Gastroesophageal sphincter (tissue), 4 donors: ENCODE measurements around the gene P2RY2. TPM values are rescaled to one million over a fixed set of nuclear protein-coding genes. Genes with fewer than 3 reads are reported as not detected.

ENCODE experiments used
- ATAC-seq: fragments of 150-250 bp; one replicate; pipeline ENCODE4 v1.9.1; 2016; ENCODE audit warnings: mild to moderate bottlenecking, moderate library complexity
- H3K27ac ChIP-seq, 4 donors: fragments of 200-600 bp; sonication (generic) in 3 of 4; 1 replicate in 3 of 4; 2 replicates in 1 of 4; pipeline ENCODE4 v1.5.1; 2016 to 2019
- H3K27me3 ChIP-seq: fragments of 200-600 bp; sonication (generic); one replicate; pipeline ENCODE4 v1.5.1; 2019
- H3K36me3 ChIP-seq, 2 donors: fragments of 200-600 bp; sonication (generic); one replicate each; pipeline ENCODE4 v1.5.1; 2019; ENCODE audit warnings: control low read depth in 1 of 2
- H3K4me1 ChIP-seq, 3 donors: fragments of 200-600 bp; sonication (generic); 1 replicate in 2 of 3; 2 replicates in 1 of 3; pipeline ENCODE4 v1.5.1; 2016 to 2019; ENCODE audit warnings: control low read depth in 2 of 3
- H3K4me3 ChIP-seq, 2 donors: fragments of 200-600 bp; sonication (generic); one replicate each; pipeline ENCODE4 v1.5.1; 2019; ENCODE audit warnings: mild to moderate bottlenecking in 1 of 2, moderate library complexity in 1 of 2
- H3K9me3 ChIP-seq, 3 donors: fragments of 200-600 bp; sonication (generic); one replicate each; pipeline ENCODE4 v1.5.1; 2017 to 2019; ENCODE audit warnings: control low read depth in 2 of 3
- EP300 ChIP-seq: sonication (generic); formaldehyde crosslinking; IDR thresholded peaks from one replicate; pipeline ENCODE4 v1.6.1; 2017; ENCODE audit warnings: antibody characterized with exemption, mild to moderate bottlenecking
- POLR2A ChIP-seq, 2 donors: fragments of 450-650 bp; IDR thresholded peaks; one replicate each; pipeline ENCODE4 v1.6.1; 2017; ENCODE audit warnings: antibody characterized with exemption in 2 of 2, mild to moderate bottlenecking in 2 of 2, moderate library complexity in 1 of 2
- POLR2AphosphoS5 ChIP-seq: sonication (generic); formaldehyde crosslinking; IDR thresholded peaks from one replicate; pipeline ENCODE4 v1.6.1; 2017; ENCODE audit warnings: antibody characterized with exemption
- WGBS, 2 donors: methylation state at CpG; one replicate each; pipeline ENCODE4 v1.1.5; 2018; ENCODE audit warnings: low coverage in 1 of 2; 5-methylcytosine and 5-hydroxymethylcytosine counted together
- total RNA-seq, 4 donors: library from RNA; depleted of rRNA; stranded (reverse); fragments of >200 nt; gene quantifications; one replicate each; pipeline ENCODE4 v1.1.0, GENCODE V29; 2016
- TF ChIP-seq, protein P1 (sequence below), 4 experiments: fragments of 200-600 bp in 2 of 4; fragments of 450-650 bp in 2 of 4; sonication (generic) in 1 of 4; IDR thresholded peaks; one replicate each; pipeline ENCODE4 v1.5.1; 2017 to 2019; ENCODE audit warnings: antibody characterized with exemption in 4 of 4, mild to moderate bottlenecking in 2 of 4, moderate library complexity in 2 of 4

The P2RY2 gene
- total RNA-seq, 4 donors from 2014 or later, result 0.35 to 2.5 (median 0.89) TPM

- no peak for TF ChIP-seq POLR2AphosphoS5
- TF ChIP-seq, protein P1, sequence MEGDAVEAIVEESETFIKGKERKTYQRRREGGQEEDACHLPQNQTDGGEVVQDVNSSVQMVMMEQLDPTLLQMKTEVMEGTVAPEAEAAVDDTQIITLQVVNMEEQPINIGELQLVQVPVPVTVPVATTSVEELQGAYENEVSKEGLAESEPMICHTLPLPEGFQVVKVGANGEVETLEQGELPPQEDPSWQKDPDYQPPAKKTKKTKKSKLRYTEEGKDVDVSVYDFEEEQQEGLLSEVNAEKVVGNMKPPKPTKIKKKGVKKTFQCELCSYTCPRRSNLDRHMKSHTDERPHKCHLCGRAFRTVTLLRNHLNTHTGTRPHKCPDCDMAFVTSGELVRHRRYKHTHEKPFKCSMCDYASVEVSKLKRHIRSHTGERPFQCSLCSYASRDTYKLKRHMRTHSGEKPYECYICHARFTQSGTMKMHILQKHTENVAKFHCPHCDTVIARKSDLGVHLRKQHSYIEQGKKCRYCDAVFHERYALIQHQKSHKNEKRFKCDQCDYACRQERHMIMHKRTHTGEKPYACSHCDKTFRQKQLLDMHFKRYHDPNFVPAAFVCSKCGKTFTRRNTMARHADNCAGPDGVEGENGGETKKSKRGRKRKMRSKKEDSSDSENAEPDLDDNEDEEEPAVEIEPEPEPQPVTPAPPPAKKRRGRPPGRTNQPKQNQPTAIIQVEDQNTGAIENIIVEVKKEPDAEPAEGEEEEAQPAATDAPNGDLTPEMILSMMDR (IDR thresholded peaks at IDR 0.05), result no peak
- TF ChIP-seq POLR2A (IDR thresholded peaks at IDR 0.05), result no peak
- TF ChIP-seq EP300, result no peak
- no peaks in the 10 kb centered on the region for H3K9me3 ChIP-seq
- no peaks in the 10 kb centered on the region for H3K36me3 ChIP-seq
- H3K27me3 ChIP-seq, result no peaks in the 10 kb centered on the region
- H3K4me1 ChIP-seq, result peaks cover 0 to 25% (median 5%) of the 10 kb centered on the region in 3 donors
- no peak overlapping the region for H3K27ac ChIP-seq
- WGBS, 2 donors, result 95% methylated on average over 3 of the region's 3 CpGs; no CpG with 5 or more reads in 1 of the 2 donors
- no peak overlapping the region for H3K4me3 ChIP-seq
- no peak for ATAC-seq
Measured at GRCh38 chr11:73284106-73284505, 66.0 kb downstream of the P2RY2 start.

DNA sequence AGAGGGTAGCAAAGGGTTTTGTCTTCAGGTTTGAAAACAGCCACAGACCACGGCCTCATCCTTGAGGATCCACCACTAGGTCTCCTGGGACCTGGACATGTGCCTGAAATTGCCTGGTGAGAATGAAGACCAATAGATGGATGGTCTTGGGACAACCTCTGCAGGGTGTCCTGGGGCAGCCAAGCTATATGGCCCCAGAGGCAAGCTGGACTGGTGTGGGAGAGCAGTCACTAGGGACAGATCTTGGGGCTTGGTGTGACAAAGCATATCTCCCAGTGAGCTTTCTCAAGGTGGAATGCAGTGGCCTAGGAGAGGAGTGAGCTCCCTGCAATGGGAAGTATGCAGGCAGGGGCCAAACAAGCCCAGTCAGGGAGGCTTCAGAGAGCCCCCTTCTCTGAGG, 67.6 kb downstream of the P2RY2 start:
- Histone ChIP-seq H3K36me3 (no peaks in the 10 kb centered on the region), H3K4me1 (peaks cover 0 to 34% (median 8%) of the 10 kb centered on the region in 3 donors)
- TF ChIP-seq EP300, result no peak
- TF ChIP-seq, protein P1 (IDR thresholded peaks at IDR 0.05), result no peak
- no peak for TF ChIP-seq POLR2A (IDR thresholded peaks at IDR 0.05)
- no peak for TF ChIP-seq POLR2AphosphoS5

More for the DNA sequence above, 67.6 kb downstream of the P2RY2 start:
- Histone ChIP-seq H3K9me3 (no peaks in the 10 kb centered on the region), H3K27me3 (no peaks in the 10 kb centered on the region), H3K4me3 (no peak overlapping the region), H3K27ac (no peak overlapping the region)
- WGBS, 2 donors, result 100% methylated on average over 1 of the region's 1 CpG; no CpG with 5 or more reads in 1 of the 2 donors
- no peak for ATAC-seq

Other genes with a start within 250 kb of the P2RY2 start
- 10 to 100 TPM; 17.0 to 40.0 (median 27.0) TPM for gene FCHSD2, start 76.0 kb upstream of the P2RY2 start, total RNA-seq
- 1 to 10 TPM; 1.8 to 2.8 (median 2.3) TPM for gene P2RY6, start 54.1 kb downstream of the P2RY2 start, total RNA-seq
- gene ARHGEF17, start 90.0 kb downstream of the P2RY2 start, total RNA-seq, result 100 to 1,000 TPM in 1 of 4 donors, 10 to 100 TPM in 3; 52.5 to 169 (median 84.4) TPM
- 1 to 10 TPM; 2.3 to 5.7 (median 3.5) TPM for gene RELT, start 158.1 kb downstream of the P2RY2 start, total RNA-seq